ENCODE results near the gene DLL3.

The DLL3 gene

GRCh38 chr19:39553082-39553652, 54.4 kb downstream of the DLL3 start:
- Histone ChIP-seq H3K79me2 (ENCODE audit: control insufficient read depth, insufficient read depth, low read length, unreplicated experiment) (no peaks in the 10 kb centered on the region), H3K27ac (ENCODE audit: low read depth, low read length) (no peak overlapping the region), H3K4me1 (ENCODE audit: control insufficient read depth, insufficient read depth, low read length, unreplicated experiment) (peaks cover 3% of the 10 kb centered on the region), H3K36me3 (ENCODE audit: insufficient read depth, low read length) (no peaks in the 10 kb centered on the region), H3K27me3 (ENCODE audit: insufficient read depth, low read length) (peaks cover 11% of the 10 kb centered on the region; the same call in 1 of the 2 replicates), H2AFZ (ENCODE audit: low read length, unreplicated experiment) (no peak overlapping the region), H3K4me3 (ENCODE audit: low read depth, low read length) (no peak overlapping the region)

- Histone ChIP-seq H3K36me3 (ENCODE audit: insufficient read depth, low read length) (no peaks in the 10 kb centered on the region), H3K4me1 (ENCODE audit: control insufficient read depth, insufficient read depth, low read length, unreplicated experiment) (peaks cover 5% of the 10 kb centered on the region), H3K27me3 (ENCODE audit: insufficient read depth, low read length) (peaks cover 14% of the 10 kb centered on the region; the same call in 1 of the 2 replicates), H3K27ac (ENCODE audit: low read depth, low read length) (no peak overlapping the region), H3K79me2 (ENCODE audit: control insufficient read depth, insufficient read depth, low read length, unreplicated experiment) (no peaks in the 10 kb centered on the region), H3K4me3 (ENCODE audit: low read depth, low read length) (no peak overlapping the region), H2AFZ (ENCODE audit: low read length, unreplicated experiment) (no peak overlapping the region)
Observed at GRCh38 chr19:39554701-39555311, 56.1 kb downstream of the DLL3 start.

GRCh38 chr19:39555883-39556282, 57.1 kb downstream of the DLL3 start:
- Histone ChIP-seq H2AFZ (ENCODE audit: low read length, unreplicated experiment) (no peak overlapping the region), H3K79me2 (ENCODE audit: control insufficient read depth, insufficient read depth, low read length, unreplicated experiment) (no peaks in the 10 kb centered on the region), H3K4me3 (ENCODE audit: low read depth, low read length) (no peak overlapping the region), H3K36me3 (ENCODE audit: insufficient read depth, low read length) (no peaks in the 10 kb centered on the region), H3K4me1 (ENCODE audit: control insufficient read depth, insufficient read depth, low read length, unreplicated experiment) (peaks cover 5% of the 10 kb centered on the region), H3K27ac (ENCODE audit: low read depth, low read length) (no peak overlapping the region), H3K27me3 (ENCODE audit: insufficient read depth, low read length) (peaks cover 14% of the 10 kb centered on the region; the same call in 1 of the 2 replicates)

All from ACC112 (cell line).